Amniotic stem cell (primary cell): Measurements from ENCODE around the gene NCKAP5.

ENCODE experiments used
- DNase-seq: peaks from one replicate; lab custom pipeline; 2025; lab: John Stamatoyannopoulos, UW

The NCKAP5 gene

GRCh38 chr2:133380991-133381390 is 187.3 kb downstream of the NCKAP5 start:
- no peak for DNase-seq

GRCh38 chr2:133378928-133379549 is 189.2 kb downstream of the NCKAP5 start:
- DNase-seq: no peak

GRCh38 chr2:133378386-133378785 is 189.9 kb downstream of the NCKAP5 start:
- no peak for DNase-seq

DNA sequence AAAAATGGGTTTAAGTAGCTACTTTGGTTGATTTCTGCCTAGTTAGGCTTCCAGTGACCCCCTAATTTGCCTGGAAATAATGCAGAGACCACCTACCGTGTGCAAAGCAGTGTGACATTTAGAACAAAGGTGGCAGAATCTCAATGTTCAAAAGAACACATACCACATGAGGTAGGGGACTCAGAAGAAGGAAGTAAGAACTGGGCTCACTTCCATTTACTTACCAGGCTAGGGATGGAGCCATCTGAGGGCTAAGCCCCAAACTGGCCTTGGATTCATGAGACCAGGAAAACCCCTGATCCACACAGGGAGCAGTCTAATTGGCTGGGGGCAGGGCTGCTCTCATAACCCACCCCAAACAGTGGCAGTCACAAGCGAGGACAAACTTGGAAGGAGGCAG is 190.7 kb downstream of the NCKAP5 start:
- DNase-seq: no peak

DNA sequence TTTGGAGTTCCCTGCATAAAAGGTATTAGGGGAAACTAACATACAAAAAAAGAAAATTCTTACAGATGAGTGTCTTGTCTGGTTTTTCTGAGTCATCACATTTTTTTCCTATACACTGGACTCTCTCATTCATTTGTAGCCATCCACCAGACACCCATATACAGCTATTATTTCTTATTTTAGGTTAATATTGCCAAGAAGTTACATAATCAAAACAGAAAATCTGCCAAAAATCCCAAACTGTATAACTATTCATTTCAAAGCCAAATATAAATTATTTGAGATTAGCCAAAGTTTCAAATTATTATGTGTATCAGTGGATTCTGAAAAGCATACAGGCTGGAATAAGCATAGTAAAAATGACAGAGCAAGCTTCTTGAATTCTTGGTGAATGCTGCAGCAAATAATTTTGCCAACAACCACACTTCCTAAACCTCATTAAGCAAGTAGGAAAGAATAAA is 191.2 kb downstream of the NCKAP5 start:
- no peak for DNase-seq

GRCh38 chr2:133374781-133375180 is 193.5 kb downstream of the NCKAP5 start:
- DNase-seq: no peak

- DNase-seq: no peak
These were observed 197.0 kb downstream of the NCKAP5 start for GRCh38 chr2:133371286-133371685.

- DNase-seq: no peak
These were observed 198.2 kb downstream of the NCKAP5 start for GRCh38 chr2:133369901-133370658.

DNA sequence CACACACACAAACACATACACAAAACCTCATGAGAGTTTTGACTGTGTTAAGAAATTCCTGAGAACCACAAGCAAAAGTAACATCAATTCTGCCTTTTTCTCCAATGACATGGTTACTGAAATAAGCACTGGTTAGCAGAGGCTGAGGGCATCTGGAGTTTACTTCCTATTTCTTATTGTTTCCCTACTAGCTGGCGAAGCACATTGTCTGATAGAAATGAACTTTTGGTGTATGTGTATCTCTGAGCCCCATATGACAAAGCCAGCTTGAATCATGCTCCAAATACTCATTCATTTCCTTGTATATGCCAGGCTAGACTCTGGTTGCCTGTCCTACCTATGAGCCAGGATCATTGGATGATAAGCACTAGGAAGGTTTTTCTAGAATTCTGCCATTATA is 203.1 kb downstream of the NCKAP5 start:
- no peak for DNase-seq

DNA sequence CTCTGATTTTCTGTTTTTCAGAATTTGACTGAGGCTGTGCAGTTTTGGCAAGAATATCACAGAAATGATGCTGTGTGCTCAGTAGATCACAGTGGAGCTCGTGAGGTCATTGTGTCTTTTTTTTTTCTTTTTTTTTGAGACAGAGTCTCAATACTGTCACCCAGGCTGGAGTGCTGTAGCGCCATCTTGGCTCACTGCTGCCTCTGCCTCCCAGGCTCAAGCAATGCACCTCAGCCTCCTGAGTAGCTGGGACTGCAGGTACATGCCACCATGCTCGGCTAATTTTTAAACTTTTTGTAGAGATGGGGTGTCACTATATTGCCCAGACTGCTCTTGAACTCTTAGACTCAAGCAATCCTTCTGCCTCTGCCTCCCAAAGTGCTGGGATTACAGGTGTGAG is 203.6 kb downstream of the NCKAP5 start:
- no peak for DNase-seq

DNA sequence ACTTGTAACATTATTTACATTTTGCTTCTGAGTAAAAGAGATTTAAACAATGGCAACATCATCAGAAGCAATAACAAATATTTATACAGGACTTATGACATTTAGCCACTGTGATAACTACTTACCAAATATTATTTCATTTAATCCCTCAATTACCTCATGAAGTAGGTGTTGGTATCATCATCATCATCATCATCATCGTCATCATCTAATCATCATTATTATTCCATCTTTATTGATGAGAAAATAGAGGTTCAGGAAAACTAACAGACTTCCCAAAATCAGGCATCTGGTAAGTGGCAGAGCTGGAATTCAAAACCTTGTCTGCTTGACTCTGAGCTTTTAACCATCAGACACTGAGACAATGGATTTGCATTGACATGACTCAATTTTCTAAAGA is 204.4 kb downstream of the NCKAP5 start:
- no peak for DNase-seq

DNA sequence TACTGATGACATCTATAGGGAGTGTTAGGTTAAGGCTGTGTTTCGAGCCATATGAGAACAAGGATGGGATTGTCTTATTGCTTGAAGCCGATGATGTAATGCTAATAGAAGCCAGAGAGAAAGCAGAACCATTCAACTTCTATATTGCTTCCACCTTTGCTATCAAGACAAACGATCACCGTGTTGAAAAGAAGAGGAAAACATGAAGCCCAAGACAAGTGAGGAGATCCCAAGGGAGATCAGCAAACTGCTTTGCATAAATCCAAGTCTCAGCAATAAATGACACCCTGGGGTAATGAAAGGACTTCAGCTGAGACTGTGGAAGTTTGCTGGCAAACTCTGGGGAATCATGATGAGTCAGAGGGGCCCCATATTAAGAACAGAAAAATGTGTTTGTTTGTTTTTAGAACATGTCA is 206.2 kb downstream of the NCKAP5 start:
- no peak for DNase-seq

- DNase-seq: no peak
These were observed 207.4 kb downstream of the NCKAP5 start for GRCh38 chr2:133360882-133361281.

DNA sequence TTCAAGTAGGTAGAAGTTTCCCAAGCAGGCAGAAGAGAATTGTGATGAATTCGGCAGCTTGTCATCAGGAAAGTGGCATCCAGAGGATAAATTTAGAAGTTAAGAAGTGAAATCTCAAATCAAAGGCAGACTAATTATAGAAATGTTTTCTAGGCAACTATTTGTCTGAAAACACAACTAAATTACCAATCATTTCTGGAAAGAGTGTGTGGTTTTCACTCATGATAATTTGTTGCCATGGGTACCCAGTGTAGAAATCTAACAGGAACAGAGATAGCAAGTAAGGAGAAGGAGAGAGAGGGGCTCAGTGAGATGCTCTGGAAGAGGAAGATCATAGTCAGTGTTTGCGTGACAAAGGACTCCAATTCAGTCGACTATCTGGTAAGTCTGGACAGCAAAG is 208.1 kb downstream of the NCKAP5 start:
- DNase-seq: no peak

DNA sequence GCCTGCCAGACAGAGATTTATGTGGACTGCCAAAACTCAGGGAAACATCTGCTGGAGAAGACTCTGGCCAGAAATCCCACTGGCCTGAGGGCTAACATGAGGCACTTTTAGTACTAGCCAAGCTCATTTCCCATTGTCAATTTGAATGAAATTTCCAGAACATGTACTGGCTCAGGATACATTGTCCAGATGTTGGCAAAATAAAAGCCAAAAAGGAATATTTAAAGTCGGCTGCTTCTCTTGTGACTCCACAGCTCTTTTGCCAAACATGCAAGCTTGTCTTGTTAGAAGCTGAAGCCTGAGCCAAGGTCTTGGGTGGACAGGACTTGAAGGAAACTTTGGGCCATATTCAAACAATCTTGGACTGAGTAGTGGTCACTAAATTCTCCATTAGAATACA is 215.5 kb downstream of the NCKAP5 start:
- DNase-seq: no peak

DNA sequence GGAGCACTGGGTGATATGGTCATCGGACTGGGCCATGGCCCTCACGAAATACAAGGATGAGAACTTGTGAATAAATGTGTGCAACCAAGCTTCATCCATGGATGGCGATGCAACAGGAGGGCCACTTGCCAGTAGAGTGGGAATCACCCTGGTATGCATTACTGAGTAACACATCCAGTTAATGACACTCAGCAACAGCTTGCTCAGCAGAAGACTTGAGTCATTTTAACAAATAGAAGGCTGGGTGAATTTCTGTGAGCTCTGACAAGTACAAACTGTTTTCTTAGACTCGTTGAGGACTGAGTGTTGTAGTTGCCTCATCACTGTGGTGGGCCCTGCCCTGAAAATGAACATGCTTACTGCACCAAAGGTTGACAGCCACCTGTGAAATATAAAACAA is 221.6 kb downstream of the NCKAP5 start:
- DNase-seq: no peak

DNA sequence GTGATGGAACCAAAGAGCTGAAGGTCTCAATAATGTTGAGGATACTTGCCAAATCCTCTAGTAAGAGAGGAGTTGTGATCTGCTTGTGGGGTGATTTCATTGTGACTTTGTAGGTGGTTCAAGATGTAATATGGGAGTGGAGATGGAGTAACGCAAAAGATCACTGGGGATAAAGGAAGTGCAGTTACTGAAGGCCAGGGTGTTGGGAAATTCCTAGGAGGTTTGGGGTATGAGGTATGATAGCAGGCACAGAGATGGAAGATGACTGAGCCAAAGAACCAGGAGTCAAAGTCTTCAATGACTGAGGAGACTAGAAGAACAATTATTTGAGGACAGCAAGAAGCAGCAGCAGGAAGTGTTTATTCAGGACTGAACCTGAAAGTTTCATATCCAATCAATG is 222.6 kb downstream of the NCKAP5 start:
- no peak for DNase-seq

GRCh38 chr2:133344849-133345248 is 223.4 kb downstream of the NCKAP5 start:
- no peak for DNase-seq

GRCh38 chr2:133343018-133343352 is 225.3 kb downstream of the NCKAP5 start:
- DNase-seq: no peak

GRCh38 chr2:133342286-133343017 is 225.8 kb downstream of the NCKAP5 start:
- DNase-seq: no peak

DNA sequence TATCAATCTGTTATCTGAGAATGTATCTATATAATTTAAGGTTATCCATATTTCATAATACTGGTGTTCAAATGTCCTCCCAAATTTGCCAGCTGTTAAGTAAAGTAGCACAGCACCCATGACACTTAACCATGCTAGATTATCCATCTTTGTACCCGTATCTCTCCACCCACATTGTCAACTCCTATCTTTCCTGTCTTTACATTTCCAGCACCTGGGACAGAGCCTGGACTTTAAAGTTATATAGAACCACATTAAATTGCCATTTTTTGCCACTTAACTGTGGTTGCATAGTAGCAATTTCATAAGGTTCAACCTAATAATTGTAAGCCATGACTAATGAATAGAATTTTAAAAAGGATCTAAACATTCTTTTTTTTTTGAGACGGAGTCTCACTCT is 226.7 kb downstream of the NCKAP5 start:
- no peak for DNase-seq

GRCh38 chr2:133338224-133338623 is 230.0 kb downstream of the NCKAP5 start:
- no peak for DNase-seq

DNA sequence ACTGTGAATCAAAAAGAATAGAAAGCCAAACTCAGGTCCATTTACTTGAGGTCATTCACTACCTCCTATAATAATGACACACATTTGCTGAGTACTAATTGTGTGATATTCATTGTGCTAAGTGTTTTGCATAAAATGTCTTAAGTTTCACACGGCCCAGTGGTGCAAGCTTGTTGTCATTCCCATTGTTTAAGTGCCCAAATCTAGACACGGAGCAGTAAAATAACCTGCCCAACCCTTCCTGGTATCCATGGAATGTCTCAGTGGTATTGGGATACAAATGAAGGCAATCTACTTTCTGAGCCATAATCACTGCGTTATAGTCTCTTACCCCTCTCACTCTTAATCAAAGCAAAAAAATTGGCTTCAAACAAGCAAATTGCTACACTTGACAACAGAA is 233.3 kb downstream of the NCKAP5 start:
- DNase-seq: no peak
